Activated CD8-positive, alpha-beta memory T cell treated with anti-CD3 and anti-CD28 coated beads, Interleukin-2, amount 50 U/mL, for 1 hour (primary cell): ENCODE measurements around the gene TEX12.
"Not testable (repeated sequence)": the region's sequence is repeated elsewhere in the genome, so short reads cannot be mapped to it uniquely, and the experiment has no call there.

Source experiments
- DNase-seq: peaks from one replicate; pipeline ENCODE4 v3.0.0-alpha.2; 2020; ENCODE audit errors: extremely low read depth

TEX12 gene, protein sequence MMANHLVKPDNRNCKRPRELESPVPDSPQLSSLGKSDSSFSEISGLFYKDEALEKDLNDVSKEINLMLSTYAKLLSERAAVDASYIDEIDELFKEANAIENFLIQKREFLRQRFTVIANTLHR

DNA sequence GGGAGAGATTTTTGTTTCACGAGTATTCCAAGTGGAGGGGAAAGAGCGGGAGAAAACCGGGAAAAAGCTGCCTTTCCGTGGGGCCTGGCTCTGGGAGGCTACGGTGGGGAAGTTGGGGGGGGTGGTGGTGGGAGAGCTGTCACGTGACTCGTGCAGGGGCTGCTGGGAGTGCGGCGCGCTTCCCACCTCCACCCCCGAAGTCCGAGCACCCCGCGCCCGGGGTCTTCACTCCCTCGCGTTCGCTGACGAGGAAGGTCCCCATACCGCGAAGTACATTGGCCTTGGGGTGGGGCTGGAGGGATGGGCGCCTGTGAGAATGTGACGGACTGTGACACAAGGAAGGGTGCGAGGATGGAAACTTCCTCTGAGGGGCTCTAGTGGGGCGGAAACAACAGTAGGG is at the start of gene TEX12:
Gene TEX12, plus strand, starts transcription at position 228 of the 400 bp plus-strand sequence. CDS start 1,897 bp downstream, outside the sequence.
- DNase-seq, result no peak

DNA sequence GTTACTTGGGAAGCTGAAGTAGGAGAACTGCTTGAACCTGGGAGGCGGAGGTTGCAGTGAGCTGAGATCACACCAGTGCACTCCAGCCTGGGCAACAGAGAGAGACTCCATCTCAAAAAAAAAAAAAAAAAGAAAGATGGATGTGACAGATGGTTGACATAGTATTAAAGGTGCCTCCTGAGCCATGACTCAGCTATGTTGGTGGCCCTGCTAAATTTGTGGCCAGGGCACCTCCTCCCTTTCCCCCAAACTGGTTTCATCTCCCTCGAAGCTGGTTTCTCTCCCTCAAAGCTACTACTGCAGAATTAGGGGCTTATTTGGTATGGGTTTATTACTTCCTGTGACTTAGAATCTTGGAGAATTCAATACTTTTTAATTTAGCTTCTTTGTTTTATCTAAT is 49.0 kb upstream of the TEX12 start:
- DNase-seq, result no peak

DNA sequence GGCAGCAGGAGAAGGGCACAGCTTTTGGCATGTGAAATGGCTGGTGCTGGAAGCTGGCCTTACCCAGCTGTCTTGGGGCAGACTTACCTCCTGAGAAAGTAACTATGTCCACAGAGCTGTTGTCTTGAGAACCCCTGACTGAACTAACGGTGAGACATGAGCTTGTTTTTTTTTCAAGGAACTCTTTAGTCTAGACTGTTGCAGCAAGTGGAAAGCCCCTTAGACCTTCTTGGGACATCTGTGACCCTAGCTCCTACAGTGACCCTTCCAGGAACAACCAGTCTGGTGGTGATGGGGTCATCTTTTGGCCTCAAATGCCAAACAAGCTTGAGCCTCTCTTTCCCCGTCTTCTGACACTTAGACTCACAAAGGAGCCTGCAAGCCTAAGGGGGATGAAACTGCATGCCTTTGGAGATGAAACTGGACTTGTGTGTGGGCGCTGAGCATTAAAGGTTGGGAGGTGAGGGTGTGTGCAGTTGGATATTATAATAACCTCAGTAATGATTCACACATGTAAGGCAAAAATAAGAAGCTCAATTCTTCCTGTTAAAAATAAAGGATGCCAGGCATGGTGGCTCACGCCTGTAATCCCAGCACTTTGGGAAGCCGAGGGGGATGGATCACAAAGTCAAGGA is 45.1 kb upstream of the TEX12 start:
- DNase-seq, result no peak

DNA sequence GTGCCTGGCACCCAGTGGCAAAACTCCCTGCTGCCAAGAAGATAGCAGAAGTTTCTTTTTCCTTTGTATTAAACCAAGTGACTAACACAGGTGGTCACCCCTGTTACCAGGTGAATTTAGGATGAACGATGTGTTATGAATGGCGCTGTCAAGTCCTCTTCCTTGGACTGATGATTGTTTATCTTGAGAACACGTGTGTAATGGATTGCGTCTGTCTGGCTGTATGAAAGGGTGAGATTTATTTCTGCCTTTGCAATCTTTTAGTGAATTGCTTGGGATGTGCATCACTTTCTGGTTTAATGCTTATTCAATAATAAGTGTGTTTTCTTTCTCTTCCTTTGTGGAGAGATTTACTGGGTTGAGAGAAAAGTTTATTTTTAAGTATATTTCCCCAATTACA is 44.0 kb upstream of the TEX12 start:
- DNase-seq, result no peak

DNA sequence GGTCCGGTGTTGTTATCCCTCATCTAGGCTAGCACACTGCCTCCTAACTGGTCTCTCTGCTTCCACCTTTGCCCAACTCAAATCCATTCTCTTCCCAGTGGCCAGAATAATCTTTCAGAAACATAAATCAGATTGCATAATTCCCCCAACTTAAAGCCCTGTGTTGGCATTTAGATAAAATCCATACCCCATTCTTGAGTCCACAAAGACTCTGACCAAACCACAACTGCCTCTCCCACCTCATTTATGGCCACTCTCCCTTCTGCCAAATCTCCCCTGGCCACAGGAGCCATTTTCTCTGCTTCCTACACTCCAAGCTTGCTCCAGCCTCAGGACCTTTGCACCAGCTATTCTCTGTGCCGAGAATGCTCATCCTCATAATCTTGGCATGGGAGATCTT is 40.1 kb upstream of the TEX12 start:
- no peak for DNase-seq

DNA sequence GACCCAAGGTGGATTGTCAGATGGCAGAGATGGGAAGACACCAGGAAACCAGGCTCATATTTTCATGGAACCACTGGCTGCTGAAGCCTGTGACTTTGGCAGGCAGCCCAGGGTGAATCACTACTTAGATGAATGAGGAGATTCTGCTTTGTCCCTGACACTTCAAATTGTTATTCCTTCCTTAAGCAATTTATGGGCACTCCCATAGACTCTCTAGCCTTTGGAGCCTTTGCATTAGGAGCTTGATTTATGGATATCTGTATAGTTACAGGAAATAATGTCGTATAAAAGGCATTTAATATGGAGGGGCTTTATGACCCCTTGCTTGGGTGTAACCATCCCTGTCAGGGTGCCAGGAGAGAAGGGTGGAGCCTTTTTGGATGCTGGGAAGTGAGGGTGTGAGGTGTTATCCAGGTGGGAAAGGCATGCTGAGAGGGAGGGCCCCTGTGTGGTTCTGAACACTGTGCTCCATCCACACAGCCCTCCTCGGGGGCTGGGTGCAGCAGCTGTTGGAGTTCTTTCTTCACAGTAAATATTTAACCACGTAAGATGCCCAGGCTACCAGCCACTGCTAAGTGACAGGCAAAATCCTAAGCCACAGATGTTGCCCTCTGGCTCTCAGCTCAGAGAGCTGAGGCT is 38.6 kb upstream of the TEX12 start:
- DNase-seq, result no peak

DNA sequence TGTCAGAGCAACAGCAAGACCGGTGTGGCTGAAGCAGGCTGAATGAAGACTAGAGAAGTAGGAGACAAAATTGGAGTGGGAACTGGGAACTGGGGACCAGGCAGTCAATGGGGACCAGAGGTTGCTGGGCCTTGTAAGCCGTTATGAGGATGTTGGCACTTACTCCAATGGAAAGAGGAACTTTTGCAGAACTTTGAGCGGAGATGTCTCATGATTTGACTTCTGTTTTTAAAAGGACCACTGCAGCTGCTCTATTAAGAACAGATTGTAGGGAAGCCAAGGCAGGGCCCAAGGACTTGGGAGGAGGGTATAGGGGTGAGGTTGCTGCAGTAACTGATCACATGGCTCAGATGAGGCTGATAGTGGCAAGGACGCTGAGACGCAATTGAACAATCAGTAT is 37.5 kb upstream of the TEX12 start:
- no peak for DNase-seq

DNA sequence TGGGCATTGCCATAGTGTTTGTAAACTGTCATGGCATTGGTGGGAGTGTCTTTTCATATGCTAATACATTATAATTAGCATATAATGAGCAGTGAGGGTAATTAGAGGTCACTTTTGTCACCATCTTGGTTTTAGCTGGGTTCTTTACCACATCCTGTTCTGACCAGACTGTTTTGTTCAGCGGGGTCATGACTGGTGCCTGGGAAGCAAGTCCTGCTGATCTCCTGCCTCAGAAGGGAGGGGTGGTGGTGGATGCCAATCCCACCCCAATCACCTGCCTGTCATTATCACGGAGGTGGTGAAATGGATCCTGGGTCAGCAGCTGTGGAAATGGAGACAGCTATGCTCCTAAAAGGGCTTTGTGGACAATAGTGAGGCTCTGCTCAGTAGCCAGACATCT is 34.4 kb upstream of the TEX12 start:
- DNase-seq, result no peak

DNA sequence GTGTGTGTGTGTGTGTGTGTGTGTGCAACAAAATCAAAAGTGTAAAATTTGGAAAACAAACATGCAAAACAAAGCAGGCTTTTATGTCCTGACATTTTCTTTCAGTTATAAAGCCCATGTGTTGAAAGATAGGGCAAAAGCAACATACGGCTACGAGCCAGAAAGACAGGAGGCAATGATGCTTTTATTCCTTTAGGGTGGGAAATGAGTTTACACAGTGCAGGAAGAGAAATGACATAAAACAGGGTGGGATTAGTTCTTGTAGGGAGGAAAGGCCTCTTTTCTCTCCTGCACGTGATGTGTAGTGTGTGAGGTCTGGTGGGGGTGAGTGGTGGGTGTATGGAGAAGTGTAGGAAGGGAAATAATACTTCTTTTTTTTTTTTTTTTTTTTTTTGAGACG is 32.7 kb upstream of the TEX12 start:
- no peak for DNase-seq

DNA sequence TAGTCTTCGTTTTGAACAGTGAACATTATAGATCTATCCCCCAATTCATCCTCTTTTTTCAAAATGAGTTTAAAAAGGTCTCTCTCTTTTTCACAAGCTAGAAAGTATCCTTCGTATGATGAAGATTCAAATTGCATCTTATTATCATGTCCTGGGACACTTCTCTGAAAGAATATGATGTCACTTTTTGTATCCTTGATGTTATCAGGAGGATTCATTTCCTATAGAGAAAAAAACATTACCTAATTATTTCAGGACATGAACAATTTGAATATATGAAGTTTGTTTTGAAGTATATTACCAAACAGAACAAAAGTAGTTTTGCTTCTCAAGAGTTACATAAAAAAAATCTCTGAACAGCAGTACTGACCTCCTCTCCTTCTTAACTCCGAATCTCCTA is 23.6 kb upstream of the TEX12 start:
- DNase-seq, result no peak

DNA sequence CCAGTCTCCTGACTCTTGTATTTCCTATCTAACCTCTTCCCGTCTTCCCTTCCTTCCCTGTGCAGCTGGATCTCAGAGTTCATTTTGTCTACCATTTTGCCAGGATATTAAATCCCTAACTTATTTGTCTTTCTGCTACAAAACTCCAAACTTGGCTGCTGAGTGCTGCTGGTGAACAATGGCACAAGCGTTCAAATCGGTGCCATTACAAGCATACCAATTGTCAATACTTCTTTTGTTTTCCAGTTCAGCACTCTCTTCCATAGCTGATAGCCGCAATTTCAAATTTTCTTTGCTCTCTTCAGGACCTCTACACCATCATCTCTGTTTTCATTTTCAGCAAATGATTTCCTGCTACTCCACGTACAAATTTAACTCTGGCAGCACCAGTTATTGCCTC is 16.7 kb upstream of the TEX12 start:
- no peak for DNase-seq

DNA sequence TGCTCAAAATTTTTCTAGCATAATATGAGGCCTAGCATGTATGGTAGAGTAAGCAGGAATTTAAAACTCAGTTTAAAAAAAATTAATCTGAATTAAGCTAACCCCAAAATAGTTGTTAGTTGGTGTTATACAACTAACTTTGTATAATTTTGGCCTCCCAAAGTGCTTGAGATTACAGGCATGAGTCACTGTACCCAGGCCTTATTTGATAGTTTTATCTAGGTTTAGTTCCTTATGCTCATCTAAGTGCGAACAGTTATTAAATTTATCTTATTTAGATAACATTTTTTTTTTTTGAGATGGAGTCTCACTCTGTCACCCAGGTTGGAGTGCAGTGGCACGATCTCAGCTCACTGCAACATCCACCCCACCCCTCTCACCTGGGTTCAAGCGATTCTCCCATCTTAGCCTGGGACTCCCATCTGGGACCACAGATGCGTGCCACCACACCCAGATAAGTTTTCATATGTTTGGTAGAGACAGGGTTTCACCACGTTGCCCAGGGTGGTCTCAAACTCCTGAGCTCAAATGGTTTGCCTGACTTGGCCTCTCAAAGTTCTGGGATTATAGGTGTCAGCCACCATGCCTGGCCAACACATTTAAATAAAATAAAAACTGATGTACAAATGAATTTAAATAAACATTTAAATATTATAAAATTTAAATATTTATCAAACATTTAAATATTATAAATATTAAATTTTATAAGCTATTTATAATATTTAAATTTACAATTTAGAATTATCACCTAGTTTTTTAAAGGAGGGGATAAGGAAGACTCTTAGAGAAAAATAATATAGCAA is 10.8 kb upstream of the TEX12 start:
- DNase-seq, result no peak

DNA sequence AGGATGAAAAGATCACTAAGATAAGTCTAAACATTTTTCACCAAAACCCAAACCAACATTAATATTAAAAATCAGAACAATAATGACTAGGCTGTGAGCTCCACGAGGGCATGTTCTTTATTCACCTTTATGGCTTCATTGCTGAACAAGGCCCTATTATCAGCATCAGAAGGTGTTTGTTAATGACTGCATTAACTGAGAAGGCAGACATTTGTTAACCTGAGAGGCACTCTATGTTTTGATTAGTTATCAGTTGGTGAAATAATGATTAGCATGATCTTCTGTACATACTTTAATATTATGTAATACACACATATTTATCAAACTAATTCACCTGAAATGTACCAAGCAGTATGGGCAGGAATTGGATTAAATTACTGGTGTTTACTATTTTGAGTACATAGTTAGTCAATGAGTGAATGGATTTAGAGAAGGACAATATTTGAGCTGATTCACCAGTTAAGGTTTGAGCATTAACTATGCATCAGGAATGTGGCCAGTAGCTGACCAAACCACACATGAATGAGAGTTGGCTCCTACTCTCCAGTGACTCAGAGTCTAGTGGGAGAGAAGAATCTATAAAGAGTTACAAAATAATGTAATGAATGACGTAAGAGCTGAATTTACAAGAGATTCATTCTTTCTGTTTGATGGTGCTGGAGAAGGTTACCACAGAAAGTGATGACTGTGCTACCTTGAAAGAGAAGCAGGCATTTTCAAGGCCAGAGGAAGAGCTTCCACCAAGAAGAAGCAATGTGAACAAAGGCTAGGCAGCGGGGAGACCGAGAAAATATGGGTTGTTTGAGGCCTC is 10.0 kb upstream of the TEX12 start:
- DNase-seq, result no peak

DNA sequence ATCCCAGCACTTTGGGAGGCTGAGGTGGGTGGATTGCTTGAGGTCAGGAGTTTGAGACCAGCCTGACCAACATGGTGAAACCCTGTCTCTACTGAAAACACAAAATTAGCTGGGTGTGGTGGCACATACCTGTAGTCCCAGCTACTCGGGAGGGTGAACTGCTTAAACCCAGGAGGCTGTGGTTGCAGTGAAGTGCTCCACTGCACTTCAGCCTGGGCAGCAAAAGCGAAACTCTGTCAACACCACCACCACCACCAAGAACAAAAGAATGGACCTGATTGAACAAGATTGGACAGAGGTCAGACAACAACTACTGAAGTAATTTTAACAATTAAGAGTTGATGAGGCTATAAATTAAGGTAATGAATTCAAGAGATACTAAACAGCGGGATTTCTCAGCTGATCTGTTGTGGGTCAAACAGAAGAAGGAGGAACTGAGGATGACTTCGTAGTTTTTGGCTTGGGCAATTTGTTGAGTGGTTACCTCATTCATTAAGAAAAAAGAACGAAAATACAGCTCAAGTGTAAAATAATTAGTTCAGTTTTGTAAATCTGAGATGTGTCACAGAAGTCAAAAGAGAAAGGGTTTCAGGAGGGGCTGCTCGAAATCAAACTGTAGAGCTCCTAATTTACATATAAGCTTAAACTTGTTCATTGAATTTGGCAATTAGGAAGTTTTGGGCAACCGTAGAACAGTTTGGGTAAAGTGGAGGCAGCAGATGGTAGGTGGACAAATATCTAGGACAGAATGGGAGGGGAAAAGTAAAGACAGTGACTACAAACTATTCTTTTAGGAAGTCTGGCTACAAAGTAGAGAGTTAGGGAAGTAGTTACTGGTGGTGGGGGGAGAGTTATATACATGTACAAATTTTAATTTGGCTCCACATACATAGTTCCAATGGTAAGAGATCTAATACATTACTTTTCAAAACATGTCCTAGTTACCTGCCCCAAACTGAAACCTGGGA is 7.8 kb upstream of the TEX12 start:
- no peak for DNase-seq

DNA sequence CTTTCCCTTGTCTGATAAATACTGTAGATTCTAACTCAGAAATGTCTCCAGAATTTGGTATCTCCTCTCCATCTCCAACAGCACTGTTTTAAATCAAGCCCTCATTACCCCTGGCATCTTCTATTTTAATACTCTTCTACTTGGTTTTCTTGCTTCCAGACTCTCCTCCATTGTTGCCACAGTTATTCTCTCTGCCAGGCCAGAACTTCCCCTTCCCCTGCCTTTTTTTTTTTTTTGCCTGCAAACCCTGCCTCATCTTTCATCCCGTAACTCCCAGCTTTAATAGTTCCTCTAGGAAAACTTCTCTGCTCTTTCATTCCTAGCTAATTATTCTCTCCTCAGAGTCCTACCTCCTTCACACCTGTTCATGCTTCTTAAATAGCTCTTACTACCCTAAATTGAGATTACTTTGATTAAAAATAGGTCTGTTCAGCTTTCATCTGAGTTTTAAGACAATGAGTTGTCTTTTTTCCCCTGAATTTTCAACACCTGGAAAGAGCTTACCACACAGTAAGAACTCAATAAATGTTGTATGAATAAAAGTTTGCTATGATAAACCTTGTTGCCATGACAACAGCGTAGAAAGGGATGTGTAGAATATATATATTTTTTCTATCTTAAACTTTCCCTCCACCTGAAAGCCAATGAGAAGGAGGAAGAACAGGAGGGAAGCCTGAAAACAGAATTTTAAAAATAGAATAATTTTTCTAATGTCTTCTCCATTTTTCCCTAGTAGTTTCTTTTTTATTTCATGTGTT is 6.9 kb upstream of the TEX12 start:
- no peak for DNase-seq

DNA sequence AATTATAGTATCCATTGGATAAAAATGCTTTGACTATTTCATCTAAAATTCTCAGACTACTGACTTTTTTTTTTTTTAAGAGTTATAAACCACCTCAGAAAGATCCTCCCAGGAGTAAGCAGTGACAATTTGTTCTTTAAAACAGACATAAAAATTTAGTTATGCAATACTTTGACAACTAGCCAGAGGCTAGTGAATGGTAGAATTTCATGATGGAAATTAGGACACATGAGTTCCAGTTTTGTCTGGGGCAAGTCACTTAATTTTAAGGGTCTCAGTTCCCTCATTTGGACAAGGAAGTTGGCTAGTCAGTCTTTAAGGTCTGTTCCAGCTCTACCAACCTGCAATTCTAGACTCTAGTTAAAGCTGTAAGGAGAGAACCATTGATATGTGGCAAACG is 6.2 kb upstream of the TEX12 start:
- DNase-seq, result no peak

DNA sequence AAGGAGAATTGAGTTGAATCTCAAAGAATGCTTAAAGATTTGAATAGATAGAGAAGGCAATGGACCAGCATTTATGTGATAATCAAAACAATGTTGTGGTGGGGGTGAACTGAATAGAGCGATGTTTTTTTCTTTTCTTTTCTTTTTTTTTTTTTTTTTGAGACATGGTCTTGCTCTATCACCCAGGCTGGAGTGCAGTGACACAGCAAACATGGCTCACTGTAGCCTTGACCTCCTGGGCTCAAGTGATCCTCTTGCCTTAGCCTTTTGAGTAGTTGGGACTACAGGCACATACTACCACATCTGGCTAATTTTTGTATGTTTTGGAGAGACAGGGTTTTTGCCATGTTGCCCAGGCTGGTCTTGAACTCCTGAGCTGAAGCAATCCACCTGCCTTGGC is 5.0 kb upstream of the TEX12 start:
- DNase-seq, result not testable (repeated sequence)

DNA sequence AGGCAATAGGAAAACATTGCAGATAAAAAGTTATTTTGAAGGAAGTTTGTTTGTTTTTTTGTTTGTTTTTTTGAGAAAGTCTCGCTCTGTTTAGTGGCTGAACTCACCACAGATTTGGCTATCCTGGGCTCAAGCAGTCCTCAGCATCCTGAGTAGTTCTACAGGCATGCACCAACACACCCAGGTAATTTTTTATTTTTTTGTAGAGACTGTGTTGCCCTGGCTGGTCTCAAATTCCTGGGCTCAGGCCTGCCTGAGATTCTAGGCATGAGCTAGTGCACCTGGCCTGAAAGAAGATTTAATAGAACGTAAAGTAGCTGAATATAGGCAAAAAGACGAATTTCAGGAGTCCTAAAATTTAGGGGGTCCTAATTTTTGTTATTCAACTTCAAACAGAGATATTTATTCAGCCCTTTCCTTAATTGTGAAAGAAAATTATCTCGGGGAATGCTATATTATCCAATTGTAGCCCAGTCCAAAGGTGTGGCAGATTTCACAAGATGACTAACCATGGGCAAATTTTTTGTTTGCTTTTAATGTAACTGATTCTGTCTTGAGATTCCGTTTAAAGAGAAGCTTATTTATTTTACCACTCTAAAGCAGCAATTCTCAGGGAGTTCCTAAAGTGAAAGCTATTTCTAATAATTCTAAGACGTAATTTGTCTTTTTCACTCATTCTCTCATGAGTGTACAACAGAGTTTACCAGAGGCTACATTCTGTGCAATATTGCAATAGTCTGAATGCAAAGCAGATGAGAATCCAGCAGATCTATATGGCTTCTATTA is 4.2 kb upstream of the TEX12 start:
- no peak for DNase-seq
